GM13977 (cell line): ENCODE measurements around the gene KIF1B.

Source experiments
- DNase-seq: peaks from one replicate; pipeline ENCODE4 v3.0.0; 2012; ENCODE audit warnings: low spot score
- CTCF ChIP-seq: IDR thresholded peaks from 2 replicates; pipeline ENCODE4 v1.5.1; 2012; ENCODE audit warnings: mild to moderate bottlenecking, control low read depth; ENCODE audit not compliant: insufficient read depth; ENCODE audit errors: extremely low read depth, missing control alignments
- in situ Hi-C: fragments of 300-500 bp; cut with MboI; formaldehyde crosslinking; loops from one replicate; pipeline ENCODE4 v1.12.0; 2022; ENCODE audit warnings: low sequenced_read_pairs, low pct_unique_long_range_greater_than_20kb, mixed read lengths, inconsistent platforms; ENCODE audit not compliant: unreplicated experiment

Gene KIF1B

DNA sequence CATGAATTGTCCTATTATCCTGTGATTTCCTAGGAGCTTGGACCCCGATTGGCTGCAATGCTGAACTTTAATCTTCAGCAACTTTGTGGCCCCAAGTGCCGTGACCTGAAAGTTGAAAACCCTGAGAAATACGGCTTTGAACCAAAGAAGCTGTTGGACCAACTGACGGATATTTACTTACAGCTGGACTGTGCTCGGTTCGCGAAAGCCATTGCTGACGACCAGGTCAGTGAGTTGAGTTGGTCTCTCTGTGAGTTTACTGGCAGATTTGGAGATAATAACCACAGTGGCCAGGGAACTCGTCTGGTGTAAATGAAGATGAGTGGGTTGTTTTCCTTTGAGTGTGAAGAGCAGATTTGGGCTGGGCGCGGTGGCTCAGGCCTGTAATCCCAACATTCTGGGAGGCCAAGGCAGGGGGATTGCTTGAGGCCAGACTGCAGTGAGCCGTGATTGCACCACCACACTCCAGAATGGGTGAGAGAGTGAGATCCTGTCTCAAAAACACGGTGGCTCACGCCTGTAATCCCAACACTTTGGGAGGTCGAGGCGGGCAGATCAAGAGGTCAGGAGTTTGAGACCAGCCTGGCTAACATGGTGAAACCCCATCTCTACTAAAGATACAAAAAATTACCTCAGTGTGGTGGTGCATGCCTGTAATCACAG is 39.1 kb upstream of the KIF1B start:
- no peak for DNase-seq
- no peak for TF ChIP-seq CTCF
- in situ Hi-C loops, result no loop called here

DNA sequence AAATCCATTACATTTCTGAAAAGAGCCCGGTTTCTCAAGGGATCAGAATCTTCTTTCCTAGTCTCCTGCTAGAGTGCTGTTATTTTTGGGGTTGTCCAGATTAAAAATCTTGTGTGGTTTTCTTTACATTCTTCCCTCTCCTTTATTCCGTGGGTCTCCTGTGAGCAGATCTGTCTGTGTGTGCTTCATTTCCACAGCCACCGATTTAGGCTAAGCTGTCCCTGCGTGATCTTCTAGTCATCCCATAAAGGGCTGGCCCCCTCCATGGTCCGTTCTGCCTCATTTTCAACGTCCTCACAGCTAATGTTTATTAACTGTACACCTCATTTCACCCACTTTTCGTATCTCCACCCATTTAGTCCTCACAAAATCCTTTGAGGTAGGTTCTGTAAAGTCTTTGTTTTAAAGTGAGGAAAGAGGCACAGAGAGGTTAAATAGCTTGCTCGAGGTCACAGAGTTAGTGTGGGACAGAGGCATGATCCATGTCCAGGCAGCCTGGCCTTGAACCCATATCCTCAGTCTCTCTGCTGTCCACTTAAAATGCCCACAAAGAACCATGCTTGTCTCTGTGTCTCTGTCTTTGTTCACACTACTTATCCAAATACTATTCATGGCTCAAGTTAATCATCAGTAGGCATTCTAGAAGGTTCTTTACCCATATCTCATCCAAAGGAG is 38.2 kb upstream of the KIF1B start:
- no peak for DNase-seq
- in situ Hi-C loops, result no loop called here
- TF ChIP-seq CTCF, result no peak

- peak; percentile 34 for TF ChIP-seq CTCF
- DNase-seq, result peak; percentile 64
- in situ Hi-C loops, result no loop called here
Observed at GRCh38 chr1:10173582-10173981, 36.8 kb upstream of the KIF1B start.

GRCh38 chr1:10177876-10178275 is 32.5 kb upstream of the KIF1B start:
- DNase-seq, result no peak
- in situ Hi-C loops, result no loop called here
- no peak for TF ChIP-seq CTCF

- in situ Hi-C loops, result no loop called here
- DNase-seq, result no peak
- no peak for TF ChIP-seq CTCF
Observed at GRCh38 chr1:10178597-10179405, 31.6 kb upstream of the KIF1B start.

DNA sequence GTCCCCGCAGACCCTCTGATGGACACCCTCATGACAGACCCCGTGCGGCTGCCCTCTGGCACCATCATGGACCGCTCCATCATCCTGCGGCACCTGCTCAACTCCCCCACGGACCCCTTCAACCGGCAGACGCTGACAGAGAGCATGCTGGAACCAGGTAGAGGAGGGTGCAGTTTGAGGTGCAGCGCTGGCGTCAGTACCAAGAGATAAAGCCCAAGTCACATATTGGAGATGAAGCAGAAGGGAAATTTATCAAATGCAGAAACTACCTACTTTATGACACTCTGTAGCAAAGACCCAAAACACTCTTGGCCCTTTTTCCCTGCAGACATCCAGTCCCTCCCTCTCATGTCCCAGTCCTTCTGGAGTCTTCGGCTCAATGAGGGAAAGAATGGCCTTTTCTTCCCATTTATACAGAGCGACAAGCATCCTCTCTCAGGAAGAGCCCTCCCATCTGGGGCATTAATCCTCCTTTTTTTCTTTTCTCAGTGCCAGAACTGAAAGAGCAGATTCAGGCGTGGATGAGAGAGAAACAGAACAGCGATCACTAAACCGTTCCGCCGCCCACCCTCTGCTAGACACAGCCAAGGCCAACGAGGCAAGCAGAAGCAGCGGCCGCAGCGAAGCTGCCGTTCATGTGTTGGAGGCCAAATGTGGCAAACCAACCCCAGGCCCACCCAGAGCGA is 30.8 kb upstream of the KIF1B start:
- in situ Hi-C loops, result no loop called here
- no peak for DNase-seq
- no peak for TF ChIP-seq CTCF
